ENCODE measurements around the gene EHD4.

DNA sequence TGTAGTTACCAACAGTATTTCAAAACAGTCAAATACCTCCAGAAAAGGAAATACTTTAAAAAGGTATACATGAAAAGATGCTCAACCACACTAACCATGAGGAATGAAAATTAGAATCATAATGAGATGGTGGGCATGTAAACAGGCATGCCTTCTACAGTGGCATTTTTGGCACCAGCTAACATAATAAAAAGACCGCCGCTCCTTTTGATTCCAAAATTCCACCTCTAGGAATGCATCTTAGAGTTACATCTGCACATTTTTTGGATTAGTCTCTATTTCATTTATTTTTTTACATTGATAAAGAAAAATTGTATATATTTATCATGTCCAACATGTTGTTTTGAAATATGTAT lies 41.5 kb downstream of the EHD4 start:
- TF ChIP-seq, protein P1, sequence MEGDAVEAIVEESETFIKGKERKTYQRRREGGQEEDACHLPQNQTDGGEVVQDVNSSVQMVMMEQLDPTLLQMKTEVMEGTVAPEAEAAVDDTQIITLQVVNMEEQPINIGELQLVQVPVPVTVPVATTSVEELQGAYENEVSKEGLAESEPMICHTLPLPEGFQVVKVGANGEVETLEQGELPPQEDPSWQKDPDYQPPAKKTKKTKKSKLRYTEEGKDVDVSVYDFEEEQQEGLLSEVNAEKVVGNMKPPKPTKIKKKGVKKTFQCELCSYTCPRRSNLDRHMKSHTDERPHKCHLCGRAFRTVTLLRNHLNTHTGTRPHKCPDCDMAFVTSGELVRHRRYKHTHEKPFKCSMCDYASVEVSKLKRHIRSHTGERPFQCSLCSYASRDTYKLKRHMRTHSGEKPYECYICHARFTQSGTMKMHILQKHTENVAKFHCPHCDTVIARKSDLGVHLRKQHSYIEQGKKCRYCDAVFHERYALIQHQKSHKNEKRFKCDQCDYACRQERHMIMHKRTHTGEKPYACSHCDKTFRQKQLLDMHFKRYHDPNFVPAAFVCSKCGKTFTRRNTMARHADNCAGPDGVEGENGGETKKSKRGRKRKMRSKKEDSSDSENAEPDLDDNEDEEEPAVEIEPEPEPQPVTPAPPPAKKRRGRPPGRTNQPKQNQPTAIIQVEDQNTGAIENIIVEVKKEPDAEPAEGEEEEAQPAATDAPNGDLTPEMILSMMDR (IDR thresholded peaks at IDR 0.05), result no peak
- no peak for TF ChIP-seq POLR2A (IDR thresholded peaks at IDR 0.05)
